HEK293T (cell line): Measurements from ENCODE around the gene CD1D.

Experiments used
- CTCF ChIA-PET: fragments of 350-600 bp; formaldehyde crosslinking; extraction: SDS; loops from one replicate; lab custom pipeline; 2021; ENCODE audit warnings: antibody characterized with exemption, inconsistent platforms; lab: Yijun Ruan, JAX
- POLR2A ChIA-PET: fragments of 350-600 bp; formaldehyde crosslinking; extraction: SDS; loops from one replicate; lab custom pipeline; 2020; ENCODE audit warnings: antibody characterized with exemption, inconsistent platforms; lab: Yijun Ruan, JAX
- DNase-seq: peaks from one replicate; pipeline ENCODE4 v3.0.0; 2012; ENCODE audit warnings: mixed read lengths; ENCODE audit errors: extremely low spot score
- ARNT ChIP-seq: fragments of 450-650 bp; IDR thresholded peaks from 2 replicates; pipeline ENCODE4 v1.6.1; 2017; ENCODE audit warnings: mild to moderate bottlenecking
- BHLHE40 ChIP-seq: fragments of 450-650 bp; IDR thresholded peaks from 2 replicates; pipeline ENCODE4 v1.6.1; 2016; ENCODE audit warnings: mild to moderate bottlenecking, moderate library complexity, borderline replicate concordance
- CTBP1 ChIP-seq: fragments of 450-650 bp; IDR thresholded peaks from 2 replicates; pipeline ENCODE4 v1.6.1; 2016; ENCODE audit warnings: borderline replicate concordance
- ELF4 ChIP-seq: fragments of 450-650 bp; IDR thresholded peaks from 2 replicates; pipeline ENCODE4 v1.6.1; 2017; ENCODE audit warnings: antibody characterized with exemption
- FOXA1 ChIP-seq: fragments of 450-650 bp; IDR thresholded peaks from 2 replicates; pipeline ENCODE4 v1.6.1; 2016; ENCODE audit warnings: mild to moderate bottlenecking
- FOXK2 ChIP-seq: fragments of 450-650 bp; IDR thresholded peaks from 2 replicates; pipeline ENCODE4 v1.6.1; 2016; ENCODE audit warnings: mild to moderate bottlenecking
- FOXM1 ChIP-seq: fragments of 450-650 bp; IDR thresholded peaks from 2 replicates; pipeline ENCODE4 v1.6.1; 2017; ENCODE audit warnings: mild to moderate bottlenecking, borderline replicate concordance
- HDGF ChIP-seq: fragments of 450-650 bp; IDR thresholded peaks from 2 replicates; pipeline ENCODE4 v1.6.1; 2017; ENCODE audit warnings: antibody characterized with exemption, borderline replicate concordance
- L3MBTL2 ChIP-seq: fragments of 450-650 bp; conservative IDR thresholded peaks from 2 replicates; pipeline ENCODE4 v1.6.1; 2016; ENCODE audit warnings: mild to moderate bottlenecking
- LEF1 ChIP-seq: fragments of 450-650 bp; IDR thresholded peaks from 2 replicates; pipeline ENCODE4 v1.6.1; 2017; ENCODE audit warnings: mild to moderate bottlenecking, borderline replicate concordance
- NFRKB ChIP-seq: fragments of 450-650 bp; IDR thresholded peaks from 2 replicates; pipeline ENCODE4 v1.6.1; 2016; ENCODE audit warnings: mild to moderate bottlenecking, moderate library complexity
- SP1 ChIP-seq: fragments of 450-650 bp; IDR thresholded peaks from 2 replicates; pipeline ENCODE4 v1.6.1; 2017
- SUZ12 ChIP-seq: fragments of 450-650 bp; IDR thresholded peaks from 2 replicates; pipeline ENCODE4 v1.6.1; 2016; ENCODE audit warnings: mild to moderate bottlenecking
- TARDBP ChIP-seq: fragments of 450-650 bp; IDR thresholded peaks from 2 replicates; pipeline ENCODE4 v1.6.1; 2016
- ZNF384 ChIP-seq: fragments of 450-650 bp; IDR thresholded peaks from 2 replicates; pipeline ENCODE4 v1.6.1; 2016
- TF ChIP-seq, protein P1 (sequence below): fragments of 450-650 bp; IDR thresholded peaks from 2 replicates; pipeline ENCODE4 v1.6.1; 2016

Gene CD1D

DNA sequence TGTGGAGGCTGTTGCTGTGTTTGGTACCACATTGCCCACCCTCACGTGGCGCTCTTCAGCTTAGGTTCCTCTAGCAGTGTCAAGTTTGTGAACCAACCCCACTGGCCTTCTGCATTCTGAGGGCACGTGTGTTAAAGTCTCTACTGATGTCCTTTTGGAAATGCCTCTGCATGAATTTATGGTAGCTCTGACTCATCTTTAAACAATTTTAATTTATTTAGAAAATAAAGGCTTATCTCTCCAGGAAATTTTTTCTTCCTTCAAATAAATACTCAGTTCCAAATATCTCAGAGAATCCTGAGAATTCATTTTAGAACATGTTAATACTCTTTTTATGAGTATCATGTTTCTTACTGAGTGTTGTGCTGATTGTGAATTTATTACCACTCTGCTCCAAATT is 5.5 kb downstream of the CD1D start:
- TF ChIP-seq CTBP1 (no peak), FOXA1 (no peak), L3MBTL2 (no peak), BHLHE40 (no peak), SUZ12 (no peak), FOXK2 (no peak), ELF4 (no peak), NFRKB (no peak)
- TF ChIP-seq, protein P1, sequence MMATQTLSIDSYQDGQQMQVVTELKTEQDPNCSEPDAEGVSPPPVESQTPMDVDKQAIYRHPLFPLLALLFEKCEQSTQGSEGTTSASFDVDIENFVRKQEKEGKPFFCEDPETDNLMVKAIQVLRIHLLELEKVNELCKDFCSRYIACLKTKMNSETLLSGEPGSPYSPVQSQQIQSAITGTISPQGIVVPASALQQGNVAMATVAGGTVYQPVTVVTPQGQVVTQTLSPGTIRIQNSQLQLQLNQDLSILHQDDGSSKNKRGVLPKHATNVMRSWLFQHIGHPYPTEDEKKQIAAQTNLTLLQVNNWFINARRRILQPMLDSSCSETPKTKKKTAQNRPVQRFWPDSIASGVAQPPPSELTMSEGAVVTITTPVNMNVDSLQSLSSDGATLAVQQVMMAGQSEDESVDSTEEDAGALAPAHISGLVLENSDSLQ = no peak
- no peak for DNase-seq
- ChIA-PET CTCF (interaction anchor here (2.1 kb wide), 1 partner anchor 18 kb away, joined by 6 read pairs; no protein-coding TSS in a partner anchor), POLR2A (interaction anchor here (0.7 kb wide), 1 partner anchor 8 kb away, joined by 3 read pairs; no protein-coding TSS in a partner anchor)

DNA sequence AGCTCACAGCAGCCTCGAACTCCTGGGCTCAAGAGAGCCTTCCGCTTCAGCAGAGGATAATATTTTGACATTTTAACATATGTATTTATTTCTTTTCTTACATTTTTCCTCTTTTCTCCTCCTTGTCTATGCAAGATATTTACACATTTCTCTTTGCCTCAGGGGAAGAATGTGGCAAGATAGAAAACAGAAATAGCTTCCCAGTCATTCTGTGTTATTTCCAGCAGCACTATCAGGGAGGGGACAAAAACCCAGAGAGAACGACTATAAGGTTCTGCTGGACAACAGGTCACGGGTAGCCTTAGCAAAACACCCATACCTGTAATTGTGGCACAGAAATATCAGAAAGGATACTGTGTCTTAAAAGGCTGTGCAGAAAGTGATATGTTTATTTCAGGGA is 7.9 kb downstream of the CD1D start:
- ChIA-PET POLR2A (no interaction called here), CTCF (interaction anchor here (2.2 kb wide), 1 partner anchor 15 kb away, joined by 5 read pairs; no protein-coding TSS in a partner anchor)
- TF ChIP-seq TARDBP (no peak), L3MBTL2 (no peak), ARNT (no peak), SUZ12 (no peak), HDGF (no peak), ZNF384 (no peak), ELF4 (no peak), FOXM1 (no peak), CTBP1 (no peak), BHLHE40 (no peak)
- TF ChIP-seq, protein P1 = no peak
- no peak for DNase-seq

DNA sequence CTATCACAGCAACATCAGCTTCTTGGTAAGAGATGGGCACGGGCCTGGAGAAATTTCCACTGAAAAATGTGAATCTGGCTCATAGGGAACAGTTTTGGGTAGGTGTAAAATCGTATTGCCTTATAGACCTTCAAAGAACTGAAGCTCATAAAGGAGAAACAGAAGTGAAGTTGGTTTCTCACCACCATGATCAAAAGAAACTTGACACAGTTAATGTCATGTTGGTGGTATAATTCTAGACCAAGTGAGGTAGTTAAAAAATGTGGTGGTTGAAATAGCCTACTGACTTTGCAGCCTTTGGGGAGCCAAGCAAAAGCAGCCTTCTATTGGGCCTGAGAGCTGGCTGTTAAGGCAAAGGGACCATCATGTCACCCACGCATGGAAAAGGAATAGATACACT is 8.9 kb downstream of the CD1D start:
- DNase-seq = no peak
- CTCF ChIA-PET = interaction anchor here (2.2 kb wide), 1 partner anchor 14 kb away, joined by 5 read pairs; no protein-coding TSS in a partner anchor
- no peak for TF ChIP-seq CTBP1
- TF ChIP-seq, protein P1 = no peak
- no peak for TF ChIP-seq TARDBP
- no peak for TF ChIP-seq BHLHE40
- no peak for TF ChIP-seq LEF1
- no peak for TF ChIP-seq HDGF
- POLR2A ChIA-PET = no interaction called here

DNA sequence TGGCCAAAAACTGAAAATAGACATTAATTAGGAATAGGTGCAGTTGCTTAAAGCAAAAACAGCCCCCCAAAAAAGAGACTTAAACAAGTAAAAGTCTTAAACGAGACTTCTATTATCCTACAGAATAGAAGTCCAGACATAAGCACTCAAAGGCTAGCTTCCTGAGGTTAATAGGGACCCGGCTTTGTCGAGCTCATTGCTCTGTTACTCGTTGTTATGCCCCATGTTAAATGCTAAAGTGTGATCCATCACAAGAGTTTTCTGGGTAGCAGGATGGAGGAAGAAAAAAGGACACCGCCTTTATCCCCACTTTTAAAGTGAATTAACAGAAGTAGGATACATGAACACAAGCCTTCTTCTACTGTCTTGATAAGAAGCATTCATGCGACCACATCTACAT is 10.6 kb downstream of the CD1D start:
- ChIA-PET CTCF (no interaction called here), POLR2A (no interaction called here)
- no peak for TF ChIP-seq SUZ12
- TF ChIP-seq ZNF384 = no peak
- no peak for TF ChIP-seq FOXK2
- TF ChIP-seq SP1 = no peak
- no peak for TF ChIP-seq NFRKB
- no peak for TF ChIP-seq CTBP1
- no peak for TF ChIP-seq FOXM1
- no peak for TF ChIP-seq ELF4
- TF ChIP-seq ARNT = no peak
- no peak for TF ChIP-seq FOXA1
- no peak for DNase-seq

DNA sequence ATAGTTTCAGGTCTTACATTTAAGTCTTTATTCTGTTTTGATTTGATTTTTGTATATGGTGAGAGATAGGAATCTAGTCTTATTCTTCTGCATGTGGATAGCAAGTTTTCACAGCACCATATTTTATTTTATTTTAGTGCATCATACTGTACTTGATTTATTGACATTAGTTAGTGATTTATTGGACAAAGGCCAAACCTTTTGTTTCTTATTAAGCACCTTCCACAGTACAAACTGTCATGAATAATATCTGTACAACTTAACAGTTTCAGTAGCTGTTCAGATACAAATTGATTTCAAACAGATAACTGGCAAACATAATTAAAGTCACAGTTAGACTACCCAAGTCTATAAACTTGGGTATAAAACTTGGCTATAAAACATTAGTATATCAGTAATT is 15.8 kb downstream of the CD1D start:
- POLR2A ChIA-PET = no interaction called here
- CTCF ChIA-PET = no interaction called here
- no peak for DNase-seq
- no peak for TF ChIP-seq TARDBP
- TF ChIP-seq CTBP1 = no peak
- no peak for TF ChIP-seq ELF4
- TF ChIP-seq, protein P1 = no peak
- TF ChIP-seq ZNF384 = no peak
- TF ChIP-seq FOXM1 = no peak
- no peak for TF ChIP-seq SP1
- TF ChIP-seq FOXA1 = no peak
- TF ChIP-seq NFRKB = no peak
- no peak for TF ChIP-seq BHLHE40
- no peak for TF ChIP-seq SUZ12
- TF ChIP-seq ARNT = no peak
- TF ChIP-seq L3MBTL2 = no peak
- TF ChIP-seq HDGF = no peak
- TF ChIP-seq LEF1 = no peak

DNA sequence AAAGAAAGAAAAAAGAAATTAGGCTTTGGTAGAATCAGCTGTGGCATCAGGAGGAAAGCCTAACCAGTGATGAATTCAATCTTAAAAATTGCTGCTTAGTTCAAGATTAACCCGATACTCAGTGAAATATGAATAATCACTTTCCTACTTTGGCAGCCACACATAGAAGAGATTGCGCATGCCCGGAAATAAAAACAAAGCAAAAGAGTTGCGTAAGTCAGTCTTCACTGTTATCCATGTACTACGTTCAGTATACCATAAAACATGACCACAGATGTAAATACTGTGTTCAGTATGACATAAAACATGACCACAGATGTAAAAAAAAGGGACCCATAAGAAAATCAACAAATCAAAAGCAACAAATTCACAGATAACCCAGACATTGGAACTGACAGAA is 19.2 kb downstream of the CD1D start:
- no peak for TF ChIP-seq FOXA1
- TF ChIP-seq NFRKB = no peak
- TF ChIP-seq TARDBP = no peak
- TF ChIP-seq, protein P1 = no peak
- no peak for TF ChIP-seq ELF4
- no peak for TF ChIP-seq ZNF384
- TF ChIP-seq CTBP1 = no peak
- TF ChIP-seq HDGF = no peak
- TF ChIP-seq SP1 = no peak
- no peak for TF ChIP-seq FOXM1
- no peak for TF ChIP-seq BHLHE40
- no peak for TF ChIP-seq SUZ12
- TF ChIP-seq L3MBTL2 = no peak
- TF ChIP-seq FOXK2 = no peak
- TF ChIP-seq ARNT = no peak
- no peak for TF ChIP-seq LEF1
- DNase-seq = no peak
- CTCF ChIA-PET = no interaction called here
- POLR2A ChIA-PET = no interaction called here
